H1 (cell line): ENCODE results near the gene SATB2. TPM values are rescaled to one million over a fixed set of nuclear protein-coding genes. Genes with fewer than 3 reads are reported as not detected.

Experiments used
- CTCF ChIA-PET: fragments of 300-600 bp; sonication (Branson Sonifier 250); formaldehyde crosslinking; loops from one replicate; lab custom pipeline; 2021; ENCODE audit not compliant: partially characterized antibody; lab: Charles Lee
- POLR2A ChIA-PET: fragments of 300-600 bp; sonication (Branson Sonifier 250); formaldehyde crosslinking; loops from one replicate; lab custom pipeline; 2021; ENCODE audit warnings: inconsistent platforms; ENCODE audit not compliant: partially characterized antibody; lab: Charles Lee
- DNase-seq, 2 experiments: peaks; one replicate each; pipeline versions ENCODE4 v3.0.0 to v3.0.0-alpha.2; 2010 to 2022; ENCODE audit warnings: low spot score in 2 of 2, low read depth in 1 of 2, mixed read lengths in 1 of 2
- FAIRE-seq: peaks from 2 replicates; lab custom pipeline; 2011; peaks lifted over from hg19 to GRCh38; lab: Jason Lieb, UNC
- H2AFZ ChIP-seq: 2 replicates; pipeline ENCODE4 v1.8.1; 2012; ENCODE audit warnings: low read length, inconsistent platforms
- H2AK5ac ChIP-seq: 2 replicates; pipeline ENCODE4 v1.6.1; 2013; ENCODE audit warnings: low read depth, low read length
- H2BK120ac ChIP-seq: replicated peaks from 2 replicates; pipeline ENCODE3; 2013; ENCODE audit warnings: low read depth, low read length, inconsistent platforms
- H2BK12ac ChIP-seq: 2 replicates; pipeline ENCODE4 v1.6.1; 2013; ENCODE audit warnings: low read depth, low read length
- H2BK15ac ChIP-seq: 2 replicates; pipeline ENCODE4 v1.6.1; 2013; ENCODE audit warnings: low read length
- H2BK20ac ChIP-seq: 2 replicates; pipeline ENCODE4 v1.6.1; 2013; ENCODE audit warnings: low read length
- H2BK5ac ChIP-seq: 2 replicates; pipeline ENCODE4 v1.6.1; 2013; ENCODE audit warnings: low read depth, low read length
- H3K14ac ChIP-seq: 2 replicates; pipeline ENCODE4 v1.6.1; 2013; ENCODE audit warnings: inconsistent platforms; ENCODE audit not compliant: insufficient read length
- H3K18ac ChIP-seq: 2 replicates; pipeline ENCODE4 v1.6.1; 2013; ENCODE audit warnings: low read length; ENCODE audit errors: extremely low read depth
- H3K23ac ChIP-seq: 2 replicates; pipeline ENCODE4 v1.6.1; 2013; ENCODE audit warnings: inconsistent platforms; ENCODE audit not compliant: insufficient read length
- H3K23me2 ChIP-seq: 2 replicates; pipeline ENCODE4 v1.6.1; 2013; ENCODE audit warnings: low read depth, low read length
- H3K27ac ChIP-seq: 2 replicates; pipeline ENCODE4 v1.6.1; 2011; ENCODE audit warnings: low read depth, low read length, inconsistent platforms
- H3K27me3 ChIP-seq, 4 experiments: replicated peaks in 1 of 4; 1 replicate in 1 of 4; 2 replicates in 3 of 4; pipeline versions ENCODE4 v1.6.1 to v1.8.1; 2011 to 2013; ENCODE audit warnings: low read length in 3 of 4, mild to moderate bottlenecking in 3 of 4, inconsistent platforms in 2 of 4, mixed read lengths in 2 of 4, moderate library complexity in 1 of 4; ENCODE audit not compliant: control insufficient read depth in 3 of 4, insufficient read depth in 3 of 4; ENCODE audit errors: extremely low read depth in 1 of 4
- H3K36me3 ChIP-seq, 4 experiments: 2 replicates each; pipeline versions ENCODE4 v1.6.1 to v1.8.1; 2011 to 2013; ENCODE audit warnings: mild to moderate bottlenecking in 4 of 4, low read length in 3 of 4, moderate library complexity in 2 of 4, control low read depth in 1 of 4, inconsistent platforms in 1 of 4; ENCODE audit not compliant: insufficient read depth in 4 of 4, control insufficient read depth in 2 of 4
- H3K4ac ChIP-seq: replicated peaks from 2 replicates; pipeline ENCODE3; 2013; ENCODE audit warnings: low read length, low read depth, mixed read lengths, inconsistent platforms; ENCODE audit not compliant: insufficient read length
- H3K4me1 ChIP-seq, 4 experiments: replicated peaks in 1 of 4; 1 replicate in 1 of 4; 2 replicates in 3 of 4; pipeline versions ENCODE4 v1.6.1 to v1.8.1; 2011 to 2013; ENCODE audit warnings: low read length in 3 of 4, inconsistent platforms in 2 of 4, mixed read lengths in 1 of 4; ENCODE audit not compliant: insufficient read depth in 4 of 4, control insufficient read depth in 3 of 4
- H3K4me2 ChIP-seq, 2 experiments: 2 replicates each; pipeline versions ENCODE4 v1.6.1 to v1.8.1; 2011 to 2013; ENCODE audit warnings: low read depth in 2 of 2, low read length in 2 of 2, control low read depth in 1 of 2, inconsistent platforms in 1 of 2, mild to moderate bottlenecking in 1 of 2; ENCODE audit not compliant: insufficient read depth in 1 of 2
- H3K4me3 ChIP-seq, 4 experiments: fragments of 200-600, 300-600 bp in 1 of 4; sonication (generic), shearing (Covaris generic), sonication (Bioruptor Twin) in 1 of 4; 2 replicates each; pipeline versions ENCODE4 v1.5.1 to v1.8.1; 2011 to 2016; ENCODE audit warnings: low read length in 4 of 4, low read depth in 3 of 4, control low read depth in 2 of 4, inconsistent platforms in 2 of 4, mild to moderate bottlenecking in 2 of 4, mixed read lengths in 1 of 4, moderate library complexity in 1 of 4; ENCODE audit not compliant: insufficient read depth in 2 of 4; ENCODE audit errors: extremely low read depth in 1 of 4
- H3K56ac ChIP-seq: replicated peaks from 2 replicates; pipeline ENCODE3; 2013; ENCODE audit warnings: low read depth, mild to moderate bottlenecking, mixed read lengths, low read length, inconsistent platforms; ENCODE audit not compliant: insufficient read length
- H3K79me1 ChIP-seq: 2 replicates; pipeline ENCODE4 v1.6.1; 2013; ENCODE audit warnings: low read depth, low read length, control low read depth
- H3K79me2 ChIP-seq, 2 experiments: 2 replicates each; pipeline versions ENCODE4 v1.6.1 to v1.8.1; 2012 to 2013; ENCODE audit warnings: low read length in 2 of 2, mild to moderate bottlenecking in 2 of 2, inconsistent platforms in 1 of 2; ENCODE audit not compliant: insufficient read depth in 2 of 2, control insufficient read depth in 1 of 2
- H3K9ac ChIP-seq, 4 experiments: replicated peaks in 1 of 4; 1 replicate in 1 of 4; 2 replicates in 3 of 4; pipeline versions ENCODE4 v1.6.1 to v1.8.1; 2011 to 2013; ENCODE audit warnings: low read depth in 3 of 4, low read length in 3 of 4, control low read depth in 2 of 4, mild to moderate bottlenecking in 2 of 4, moderate library complexity in 2 of 4, inconsistent platforms in 1 of 4; ENCODE audit errors: extremely low read depth in 1 of 4
- H3K9me3 ChIP-seq, 2 experiments: 2 replicates each; pipeline versions ENCODE4 v1.6.1 to v1.8.1; 2012 to 2013; ENCODE audit warnings: mild to moderate bottlenecking in 2 of 2, moderate library complexity in 2 of 2, control low read depth in 1 of 2, inconsistent platforms in 1 of 2, low read depth in 1 of 2, low read length in 1 of 2, mixed read lengths in 1 of 2; ENCODE audit not compliant: insufficient read depth in 2 of 2
- H4K20me1 ChIP-seq, 2 experiments: replicated peaks in 1 of 2; 2 replicates each; pipeline versions ENCODE3 to v1.8.1; 2011 to 2013; ENCODE audit warnings: inconsistent platforms in 2 of 2, low read length in 2 of 2, mild to moderate bottlenecking in 1 of 2; ENCODE audit not compliant: insufficient read depth in 2 of 2, control insufficient read depth in 1 of 2
- H4K5ac ChIP-seq: 2 replicates; pipeline ENCODE4 v1.6.1; 2013; ENCODE audit warnings: low read length, low read depth, mixed read lengths, inconsistent platforms; ENCODE audit not compliant: insufficient read length
- H4K8ac ChIP-seq: 2 replicates; pipeline ENCODE4 v1.8.0; 2013; ENCODE audit warnings: mild to moderate bottlenecking, moderate library complexity, low read length, inconsistent platforms; ENCODE audit not compliant: insufficient read depth; ENCODE audit errors: extremely low read depth
- H4K91ac ChIP-seq: replicated peaks from 2 replicates; pipeline ENCODE3; 2013; ENCODE audit warnings: low read length, mixed read lengths, inconsistent platforms; ENCODE audit not compliant: insufficient read length
- EZH2 ChIP-seq: fragments of 200-600 bp; sonication (generic); IDR thresholded peaks from 2 replicates; pipeline ENCODE4 v1.7.1; 2012; ENCODE audit warnings: low read depth, mild to moderate bottlenecking, moderate library complexity, low read length, inconsistent platforms; ENCODE audit not compliant: severe bottlenecking
- KDM1A ChIP-seq: fragments of 200-600, 300-600 bp; sonication (generic); IDR thresholded peaks from 2 replicates; pipeline ENCODE4 v1.7.1; 2016; ENCODE audit warnings: mild to moderate bottlenecking, low read length, borderline replicate concordance
- NRF1 ChIP-seq: IDR thresholded peaks from 2 replicates; pipeline ENCODE4 v1.6.1; 2011; ENCODE audit warnings: mild to moderate bottlenecking, low read depth, low read length, improper control_type of control experiment
- SIRT6 ChIP-seq: IDR thresholded peaks from one replicate; pipeline ENCODE4 v1.7.1; 2012; ENCODE audit warnings: low read length, inconsistent platforms
- WGBS, 2 experiments: shearing (Covaris generic) in 1 of 2; methylation state at CpG; one replicate each; pipeline versions ENCODE4 v1.1.6 to v1.1.7; 2013 to 2015; ENCODE audit warnings: low lambda C conversion rate in 2 of 2, mixed read lengths in 2 of 2, inconsistent platforms in 1 of 2, low coverage in 1 of 2, missing lambda C conversion rate in 1 of 2; ENCODE audit not compliant: insufficient replicate concordance in 2 of 2, insufficient coverage in 1 of 2, insufficient read length in 1 of 2; ENCODE audit errors: extremely low coverage in 1 of 2, missing lambda C conversion rate in 1 of 2; 5-methylcytosine and 5-hydroxymethylcytosine counted together
- polyA plus RNA-seq, 7 experiments: library from polyadenylated mRNA; depleted of rRNA in 3 of 7; stranded (reverse) in 5 of 7; unstranded in 2 of 7; fragments of >200 nt in 5 of 7; fragments of 200-250 nt in 2 of 7; gene quantifications; 1 replicate in 5 of 7; 2 replicates in 1 of 7; 4 replicates in 1 of 7; pipeline versions ENCODE4 v1.2.1 to v1.2.3, GENCODE V29; 2011 to 2013; ENCODE audit warnings: missing spikeins in 2 of 7, mixed read lengths in 2 of 7
- total RNA-seq: library from RNA; stranded (reverse); fragmentation: NEBNext Ultra II Directional; extraction: Animal tissue kit (Norgen Biotek cat#: 25700); gene quantifications from 2 replicates; pipeline ENCODE4 v1.2.1, GENCODE V29; 2021

Gene SATB2
- total and polyA plus RNA-seq, 2 of the 8 experiments (the other 6 are each of a cell fraction or from before 2014, with no cell fraction given): 1.3 to 5.7 TPM

DNA sequence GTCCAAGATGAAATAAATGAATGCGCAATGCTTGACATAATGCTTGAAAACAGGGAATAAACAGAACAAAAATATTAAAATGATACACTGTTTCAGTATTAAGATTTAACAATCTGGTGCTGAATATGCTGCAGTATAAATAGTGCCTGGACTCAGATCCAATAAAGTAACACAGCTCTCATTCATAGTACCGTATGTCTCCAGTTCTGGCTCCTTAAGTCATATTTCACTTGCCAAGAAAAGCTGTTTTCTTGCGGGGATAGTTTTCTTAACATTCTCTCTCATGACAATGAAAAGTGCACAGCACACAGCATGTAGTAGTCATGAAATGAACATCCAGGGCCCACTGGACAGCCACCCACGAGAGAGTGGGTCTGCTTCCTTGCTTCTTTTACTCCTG is 74.7 kb downstream of the SATB2 start:
- DNase-seq (no peak), FAIRE-seq (no peak)
- no peaks in the 10 kb centered on the region for H3K79me1 ChIP-seq
- H3K9ac ChIP-seq: no peak overlapping the region
- H2BK5ac ChIP-seq: no peak overlapping the region
- no peak overlapping the region for H3K14ac ChIP-seq
- no peaks in the 10 kb centered on the region for H3K9me3 ChIP-seq
- ChIA-PET CTCF (no interaction called here), POLR2A (no interaction called here)
- 89% methylated on average over 4 of the region's 4 CpGs; no CpG with 5 or more reads in 1 of the 2 experiments for WGBS, 2 experiments
- H3K23me2 ChIP-seq: no peaks in the 10 kb centered on the region
- H3K27me3 ChIP-seq: no peaks in the 10 kb centered on the region
- TF ChIP-seq NRF1 (no peak), KDM1A (no peak), EZH2 (no peak), SIRT6 (no peak)
- no peak overlapping the region for H2BK20ac ChIP-seq
- no peak overlapping the region for H2BK12ac ChIP-seq
- no peak overlapping the region for H4K8ac ChIP-seq
- no peak overlapping the region for H3K4me2 ChIP-seq
- H3K4ac ChIP-seq: no peak overlapping the region
- H3K36me3 ChIP-seq: no peaks in the 10 kb centered on the region
- H3K23ac ChIP-seq: no peak overlapping the region
- no peak overlapping the region for H3K27ac ChIP-seq
- H4K20me1 ChIP-seq: no peaks in the 10 kb centered on the region
- no peak overlapping the region for H2AFZ ChIP-seq
- no peak overlapping the region for H3K56ac ChIP-seq
- no peak overlapping the region for H2BK15ac ChIP-seq
- no peak overlapping the region for H2BK120ac ChIP-seq
- H3K4me1 ChIP-seq: no peaks in the 10 kb centered on the region
- no peak overlapping the region for H4K5ac ChIP-seq
- H2AK5ac ChIP-seq: no peak overlapping the region
- no peaks in the 10 kb centered on the region for H3K79me2 ChIP-seq
- H3K4me3 ChIP-seq: no peak overlapping the region
- no peak overlapping the region for H4K91ac ChIP-seq
- H3K18ac ChIP-seq: no peak overlapping the region
